GM12878 (cell line): ENCODE measurements around the gene CSAD. TPM values are rescaled to one million over a fixed set of nuclear protein-coding genes. Genes with fewer than 3 reads are reported as not detected.

Source experiments
- BACH1 ChIP-seq: fragments of 450-650 bp; IDR thresholded peaks from 2 replicates; pipeline ENCODE4 v1.6.1; 2017; ENCODE audit warnings: mild to moderate bottlenecking, borderline replicate concordance
- CEBPZ ChIP-seq: fragments of 150-350 bp; IDR thresholded peaks from 2 replicates; pipeline ENCODE4 v1.6.1; 2016; ENCODE audit warnings: low read depth, low read length
- CREB1 ChIP-seq: IDR thresholded peaks from 2 replicates; pipeline ENCODE4 v1.6.1; 2012; ENCODE audit warnings: low read depth, mild to moderate bottlenecking, inconsistent platforms
- GABPA ChIP-seq: IDR thresholded peaks from 2 replicates; pipeline ENCODE4 v1.6.1; 2014; ENCODE audit warnings: antibody characterized with exemption, low read depth, mild to moderate bottlenecking, inconsistent platforms
- GATAD2B ChIP-seq: fragments of 450-650 bp; conservative IDR thresholded peaks from 2 replicates; pipeline ENCODE4 v1.6.1; 2017; ENCODE audit warnings: low read depth, mild to moderate bottlenecking, moderate library complexity
- HDAC2 ChIP-seq: fragments of 200-600 bp; sonication (generic); IDR thresholded peaks from 2 replicates; pipeline ENCODE4 v1.6.1; 2017
- JUND ChIP-seq: IDR thresholded peaks from 2 replicates; pipeline ENCODE4 v1.6.1; 2012; ENCODE audit warnings: low read depth, mild to moderate bottlenecking, low read length, improper control_type of control experiment, moderate library complexity
- MEF2A ChIP-seq: IDR thresholded peaks from 2 replicates; pipeline ENCODE4 v1.6.1; 2011; ENCODE audit warnings: low read depth, mild to moderate bottlenecking, low read length, moderate library complexity; ENCODE audit not compliant: insufficient read depth
- MLLT1 ChIP-seq: fragments of 450-650 bp; IDR thresholded peaks from 2 replicates; pipeline ENCODE4 v1.6.1; 2016; ENCODE audit warnings: mild to moderate bottlenecking
- NFIC ChIP-seq: IDR thresholded peaks from 2 replicates; pipeline ENCODE4 v1.6.1; 2012; ENCODE audit warnings: low read depth, mild to moderate bottlenecking, inconsistent platforms, low read length, moderate library complexity
- NFYA ChIP-seq: IDR thresholded peaks from 2 replicates; pipeline ENCODE4 v1.6.1; 2011; ENCODE audit warnings: low read depth, mild to moderate bottlenecking, low read length, improper control_type of control experiment, borderline replicate concordance
- NFYB ChIP-seq: IDR thresholded peaks from 2 replicates; pipeline ENCODE4 v1.6.1; 2011; ENCODE audit warnings: low read depth, mild to moderate bottlenecking, low read length, improper control_type of control experiment, moderate library complexity; ENCODE audit not compliant: insufficient read depth
- PAX5 ChIP-seq: IDR thresholded peaks from 2 replicates; pipeline ENCODE4 v1.6.1; 2011; ENCODE audit warnings: low read depth, low read length, borderline replicate concordance
- PAX8 ChIP-seq: fragments of 450-650 bp; IDR thresholded peaks from 2 replicates; pipeline ENCODE4 v1.6.1; 2017; ENCODE audit warnings: mild to moderate bottlenecking, moderate library complexity
- SMAD1 ChIP-seq: fragments of 450-650 bp; IDR thresholded peaks from 2 replicates; pipeline ENCODE4 v1.6.1; 2018; ENCODE audit warnings: mild to moderate bottlenecking, low read depth; ENCODE audit not compliant: partially characterized antibody
- SMC3 ChIP-seq: IDR thresholded peaks from 2 replicates; pipeline ENCODE4 v1.6.1; 2011; ENCODE audit warnings: low read length, improper control_type of control experiment, borderline replicate concordance
- STAT3 ChIP-seq: IDR thresholded peaks from 2 replicates; pipeline ENCODE4 v1.6.1; 2011; ENCODE audit warnings: low read depth, low read length, improper control_type of control experiment
- USF2 ChIP-seq: IDR thresholded peaks from 2 replicates; pipeline ENCODE4 v1.6.1; 2011; ENCODE audit warnings: low read depth, low read length, improper control_type of control experiment, borderline replicate concordance
- ZBTB4 ChIP-seq: fragments of 450-650 bp; formaldehyde crosslinking; IDR thresholded peaks from 2 replicates; pipeline ENCODE4 v1.4.0; 2022; ENCODE audit warnings: mild to moderate bottlenecking, moderate library complexity
- ZNF274 ChIP-seq: IDR thresholded peaks from one replicate; pipeline ENCODE4 v1.8.0; 2011; ENCODE audit not compliant: insufficient read length, insufficient read depth
- polyA plus RNA-seq, 11 experiments: library from polyadenylated mRNA; depleted of rRNA in 4 of 11; unstranded in 6 of 11; stranded (reverse) in 5 of 11; fragments of >200 nt; fragmentation: Nextera tagmentation in 4 of 11; fragmentation: Illumina TruSeq in 1 of 11; extraction: Ambion mirVana in 4 of 11; extraction: Trizol in 1 of 11; gene quantifications; 1 replicate in 1 of 11; 2 replicates in 10 of 11; pipeline versions ENCODE4 v1.2.1 to v1.2.3, GENCODE V29; 2011 to 2016; ENCODE audit warnings: inconsistent platforms in 2 of 11, missing spikeins in 2 of 11, low read depth in 1 of 11
- total RNA-seq, 4 experiments: library from RNA; depleted of rRNA in 3 of 4; stranded (reverse); fragments of >200 nt in 3 of 4; fragmentation: Illumina TruSeq in 1 of 4; extraction: Trizol in 1 of 4; gene quantifications; 2 replicates each; pipeline versions ENCODE4 v1.2.1 to v1.2.3, GENCODE V29; 2013 to 2021

Gene CSAD
- total and polyA plus RNA-seq, 10 of the 15 experiments (the other 5 are each of a cell fraction or from before 2014, with no cell fraction given) = 1.1 to 20.4 (median 6.2) TPM

- TF ChIP-seq CEBPZ = no peak
- no peak for TF ChIP-seq JUND
- TF ChIP-seq ZBTB4 (CRISPR knock-in tag) = no peak
- no peak for TF ChIP-seq ZNF274
- no peak for TF ChIP-seq USF2
- no peak for TF ChIP-seq NFIC
- TF ChIP-seq SMAD1 = no peak
- TF ChIP-seq PAX8 = no peak
- 0 out of 2 replicates have a peak, but pooled peaks have one; percentile 32 for TF ChIP-seq CREB1
- TF ChIP-seq GABPA = no peak
- TF ChIP-seq MLLT1 = peak; percentile 72
- TF ChIP-seq NFYB = no peak
- no peak for TF ChIP-seq SMC3
- TF ChIP-seq BACH1 = peak; percentile 57; the same call in 1 of the 2 replicates
- no peak; the same call in none of the 2 replicates for TF ChIP-seq GATAD2B
- TF ChIP-seq HDAC2 = no peak
- 0 out of 2 replicates have a peak, but pooled peaks have one; percentile 12 for TF ChIP-seq PAX5
- TF ChIP-seq NFYA = no peak
- no peak for TF ChIP-seq STAT3
- no peak for TF ChIP-seq MEF2A
Observed at GRCh38 chr12:53221203-53222080, 40.7 kb upstream of the CSAD start (continued).
